Adrenal gland (tissue), 12 donors: ENCODE measurements around the gene ADAMTS16. TPM values are rescaled to one million over a fixed set of nuclear protein-coding genes. Genes with fewer than 3 reads are reported as not detected.

Experiments
- DNase-seq, 7 donors: peaks; one replicate each; pipeline ENCODE4 v3.0.0-alpha.2; 2019 to 2020
- H3K27ac ChIP-seq, 5 donors: fragments of 200-600 bp; sonication (generic) in 4 of 5; 1 replicate in 3 of 5; 2 replicates in 2 of 5; pipeline versions ENCODE4 v1.5.1 to v1.8.0; 2016 to 2020; ENCODE audit warnings: mild to moderate bottlenecking in 1 of 5
- H3K27me3 ChIP-seq: fragments of 200-600 bp; 2 replicates; pipeline ENCODE4 v1.8.0; 2021
- H3K36me3 ChIP-seq, 2 donors: fragments of 200-600 bp; replicated peaks in 1 of 2; 1 replicate in 1 of 2; 2 replicates in 1 of 2; pipeline versions ENCODE4 v1.5.1 to v1.8.0; 2018 to 2022
- H3K4me1 ChIP-seq, 2 donors: fragments of 200-600 bp; replicated peaks in 1 of 2; 1 replicate in 1 of 2; 2 replicates in 1 of 2; pipeline versions ENCODE4 v1.5.1 to v1.8.0; 2018 to 2021
- H3K4me3 ChIP-seq, 4 donors: fragments of 200-600 bp; sonication (generic) in 3 of 4; one replicate each; pipeline ENCODE4 v1.5.1; 2016 to 2018
- H3K9me3 ChIP-seq, 3 donors: fragments of 200-600 bp; sonication (generic) in 1 of 3; replicated peaks in 1 of 3; 1 replicate in 2 of 3; 2 replicates in 1 of 3; pipeline versions ENCODE4 v1.5.1 to v1.8.0; 2016 to 2021
- POLR2A ChIP-seq, 2 donors: fragments of 450-650 bp; IDR thresholded peaks; one replicate each; pipeline ENCODE4 v1.6.1; 2017; ENCODE audit warnings: antibody characterized with exemption in 2 of 2, mild to moderate bottlenecking in 2 of 2, moderate library complexity in 1 of 2
- WGBS, 4 donors: extraction: QIAGEN DNeasy Blood & Tissue Kit in 2 of 4; methylation state at CpG; one replicate each; pipeline versions ENCODE4 v1.1.5 to v1.1.7; 2013 to 2017; 5-methylcytosine and 5-hydroxymethylcytosine counted together
- intact Hi-C, 2 donors: fragments of 100-400 bp; cut with DNase I; formaldehyde crosslinking; loops; one replicate each; pipeline versions ENCODE4 v1.14.1 to v1.15.0; 2022 to 2023
- polyA plus RNA-seq, 3 donors: library from polyadenylated mRNA; stranded (reverse); fragments of 200-250 nt in 2 of 3; fragments of 350-450 nt in 1 of 3; fragmentation: Illumina TruSeq in 1 of 3; extraction: RNeasy Lipid Tissue Mini Kit (QIAGEN cat#74804) in 1 of 3; gene quantifications; one replicate each; pipeline ENCODE4 v1.2.3, GENCODE V29; 2013 to 2014
- total RNA-seq, 9 donors: library from RNA; depleted of rRNA in 4 of 9; stranded (reverse); fragments of >200 nt in 4 of 9; fragments of 120-200 nt in 1 of 9; fragmentation: NEBNext Ultra II Directional in 1 of 9; extraction: Animal tissue kit (Norgen Biotek cat#: 25700) in 1 of 9; gene quantifications; one replicate each; pipeline versions ENCODE4 v1.1.0 to v1.2.4, GENCODE V29; 2013 to 2023
- TF ChIP-seq, protein P1 (sequence below), 6 experiments: fragments of 450-650 bp in 4 of 6; fragments of 200-600 bp in 2 of 6; sonication (generic) in 1 of 6; IDR thresholded peaks; 1 replicate in 5 of 6; 2 replicates in 1 of 6; pipeline versions ENCODE4 v1.5.1 to v1.8.0; 2016 to 2021; ENCODE audit warnings: antibody characterized with exemption in 6 of 6, mild to moderate bottlenecking in 2 of 6, moderate library complexity in 1 of 6
- donor health status: healthy with polysubstance abuse.
- donor health status: Bipolar disorder and iron deficiency.
- donor health status: DM: yes; HTN: yes; CAD: no.
- donor health status: DM: no; HTN: no; CAD: no.
- donor health status: DM: no; HTN: no; CAD: no.
- donor health status: DM: yes; HTN: yes; CAD: no.

ADAMTS16 gene
- total and polyA plus RNA-seq, 12 donors: 0.07 to 3.7 (median 0.19) TPM; not detected in 8

DNA sequence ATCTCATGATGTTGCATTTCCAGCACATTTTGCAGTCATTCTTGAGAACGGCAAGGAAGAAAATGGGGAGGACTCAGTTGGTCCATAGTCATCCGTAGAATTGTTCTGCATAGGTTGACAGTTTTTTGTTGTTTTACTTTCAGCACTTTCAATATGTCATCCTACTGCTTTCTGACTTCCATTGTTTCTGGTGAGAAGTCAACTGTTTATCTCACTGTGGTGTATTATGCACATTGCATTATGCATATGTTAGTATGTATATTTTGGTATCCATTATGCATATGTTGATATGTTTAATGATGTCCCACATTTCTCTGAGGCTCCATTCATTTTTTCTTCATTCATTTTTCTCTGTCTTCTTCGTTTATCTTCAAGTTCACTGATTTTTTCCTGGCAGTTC lies 10.5 kb downstream of the ADAMTS16 start:
- WGBS, 4 donors: 80 to 85% (median 83%) methylated on average over 3 of the region's 3 CpGs
- Histone ChIP-seq H3K27ac (no peak overlapping the region), H3K27me3 (no peaks in the 10 kb centered on the region), H3K36me3 (no peaks in the 10 kb centered on the region), H3K9me3 (no peaks in the 10 kb centered on the region), H3K4me1 (no peaks in the 10 kb centered on the region), H3K4me3 (no peak overlapping the region)
- no peak for DNase-seq
- TF ChIP-seq, protein P1, sequence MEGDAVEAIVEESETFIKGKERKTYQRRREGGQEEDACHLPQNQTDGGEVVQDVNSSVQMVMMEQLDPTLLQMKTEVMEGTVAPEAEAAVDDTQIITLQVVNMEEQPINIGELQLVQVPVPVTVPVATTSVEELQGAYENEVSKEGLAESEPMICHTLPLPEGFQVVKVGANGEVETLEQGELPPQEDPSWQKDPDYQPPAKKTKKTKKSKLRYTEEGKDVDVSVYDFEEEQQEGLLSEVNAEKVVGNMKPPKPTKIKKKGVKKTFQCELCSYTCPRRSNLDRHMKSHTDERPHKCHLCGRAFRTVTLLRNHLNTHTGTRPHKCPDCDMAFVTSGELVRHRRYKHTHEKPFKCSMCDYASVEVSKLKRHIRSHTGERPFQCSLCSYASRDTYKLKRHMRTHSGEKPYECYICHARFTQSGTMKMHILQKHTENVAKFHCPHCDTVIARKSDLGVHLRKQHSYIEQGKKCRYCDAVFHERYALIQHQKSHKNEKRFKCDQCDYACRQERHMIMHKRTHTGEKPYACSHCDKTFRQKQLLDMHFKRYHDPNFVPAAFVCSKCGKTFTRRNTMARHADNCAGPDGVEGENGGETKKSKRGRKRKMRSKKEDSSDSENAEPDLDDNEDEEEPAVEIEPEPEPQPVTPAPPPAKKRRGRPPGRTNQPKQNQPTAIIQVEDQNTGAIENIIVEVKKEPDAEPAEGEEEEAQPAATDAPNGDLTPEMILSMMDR (IDR thresholded peaks at IDR 0.05): no peak
- no peak for TF ChIP-seq POLR2A (IDR thresholded peaks at IDR 0.05)
- intact Hi-C loops: no loop called here

DNA sequence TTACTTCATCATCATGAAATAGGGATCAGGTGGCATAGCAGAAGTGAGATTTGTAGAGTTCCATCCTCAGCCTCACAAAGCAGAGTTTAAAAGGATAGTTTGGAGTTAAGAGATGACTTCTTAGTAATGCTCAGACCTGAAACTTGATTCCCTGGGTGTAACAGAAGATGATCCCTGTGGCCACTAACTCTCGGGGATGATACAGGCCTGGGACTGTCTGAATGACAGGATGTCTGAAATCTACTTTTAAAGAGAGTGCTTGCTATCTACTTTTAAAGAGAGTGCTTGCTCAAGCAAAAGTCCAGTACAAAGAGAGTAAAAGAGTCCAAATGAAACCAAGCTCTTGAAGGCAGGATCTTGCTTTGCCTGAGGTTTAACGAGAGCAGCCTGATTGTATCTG lies 14.6 kb downstream of the ADAMTS16 start:
- Histone ChIP-seq H3K4me3 (no peak overlapping the region), H3K27ac (no peak overlapping the region), H3K27me3 (no peaks in the 10 kb centered on the region), H3K36me3 (no peaks in the 10 kb centered on the region), H3K4me1 (no peaks in the 10 kb centered on the region), H3K9me3 (no peaks in the 10 kb centered on the region)
- TF ChIP-seq POLR2A (IDR thresholded peaks at IDR 0.05): no peak
- TF ChIP-seq, protein P1 (IDR thresholded peaks at IDR 0.05): no peak
- intact Hi-C loops: no loop called here
- 52 to 74% (median 62%) methylated on average over 2 of the region's 2 CpGs for WGBS, 4 donors
- no peak for DNase-seq

DNA sequence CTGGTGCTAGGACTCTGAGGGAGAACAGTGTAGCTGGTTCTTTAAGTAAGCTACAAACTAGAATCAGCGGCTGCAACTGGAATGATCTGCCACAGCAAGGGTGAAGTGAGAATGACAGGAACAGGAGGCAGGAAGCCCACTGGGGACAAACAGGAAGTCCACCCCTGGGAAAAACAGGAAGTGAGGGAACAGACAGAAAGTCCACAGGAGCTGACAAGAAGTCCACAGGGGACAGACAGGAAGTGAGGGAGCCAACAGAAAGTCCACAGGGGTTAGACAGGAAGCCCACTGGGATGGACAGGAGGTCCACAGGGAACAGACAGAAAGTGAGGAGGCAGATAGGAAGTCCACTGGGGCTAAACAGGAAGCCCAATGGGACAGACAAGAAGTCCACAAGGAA lies 15.5 kb downstream of the ADAMTS16 start:
- Histone ChIP-seq H3K36me3 (no peaks in the 10 kb centered on the region), H3K27me3 (no peaks in the 10 kb centered on the region), H3K4me1 (no peaks in the 10 kb centered on the region), H3K4me3 (no peak overlapping the region), H3K9me3 (no peaks in the 10 kb centered on the region), H3K27ac (no peak overlapping the region)
- intact Hi-C loops: no loop called here
- TF ChIP-seq POLR2A (IDR thresholded peaks at IDR 0.05): no peak
- TF ChIP-seq, protein P1 (IDR thresholded peaks at IDR 0.05): no peak
- WGBS, 4 donors: 55 to 75% (median 63%) methylated on average over 1 of the region's 1 CpG
- no peak for DNase-seq

DNA sequence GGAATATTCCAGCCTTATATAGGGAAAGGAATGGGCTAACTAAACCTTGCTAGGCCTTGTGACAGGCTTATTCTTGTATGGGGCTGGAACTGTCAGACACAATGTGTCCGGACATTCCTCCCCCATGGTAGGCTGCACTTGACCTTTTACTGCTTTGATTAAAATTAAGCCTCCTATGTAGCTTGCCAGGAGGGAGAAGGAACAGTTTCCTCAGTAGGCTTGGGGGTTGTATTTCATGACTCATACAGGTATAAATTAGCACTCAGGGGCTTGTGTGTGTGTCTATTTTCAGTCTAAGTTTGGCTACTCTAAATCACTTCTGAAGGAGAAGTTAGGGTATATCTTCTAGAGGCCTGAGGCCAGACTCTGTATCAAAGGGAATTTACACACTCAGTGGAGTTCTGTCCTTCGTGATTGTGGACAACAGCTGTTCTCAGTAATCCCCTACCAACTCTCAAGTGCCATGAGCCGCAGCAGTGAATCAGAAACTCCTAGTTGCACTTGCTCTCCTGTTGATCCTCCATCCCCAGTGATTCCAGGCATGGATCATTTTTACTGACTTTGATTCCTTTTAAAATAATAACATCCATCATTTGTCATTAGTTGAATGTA lies 16.4 kb downstream of the ADAMTS16 start:
- WGBS, 4 donors: 61 to 75% (median 69%) methylated on average over 3 of the region's 3 CpGs
- Histone ChIP-seq H3K27me3 (no peaks in the 10 kb centered on the region), H3K36me3 (no peaks in the 10 kb centered on the region), H3K4me1 (no peaks in the 10 kb centered on the region), H3K27ac (no peak overlapping the region), H3K4me3 (no peak overlapping the region), H3K9me3 (no peaks in the 10 kb centered on the region)
- no peak for DNase-seq
- intact Hi-C loops: no loop called here
- TF ChIP-seq POLR2A (IDR thresholded peaks at IDR 0.05): no peak
- TF ChIP-seq, protein P1 (IDR thresholded peaks at IDR 0.05): no peak
